Loucy (cell line): ENCODE results near the gene NLGN2.

Experiments
- EZH2phosphoT487 ChIP-seq: fragments of 200-600 bp; IDR thresholded peaks from 2 replicates; pipeline ENCODE4 v1.6.1; 2018; ENCODE audit warnings: antibody characterized with exemption, mild to moderate bottlenecking, moderate library complexity, borderline replicate concordance
- TF ChIP-seq, protein P1 (sequence below): fragments of 200-600 bp; sonication (generic); conservative IDR thresholded peaks from 2 replicates; pipeline ENCODE4 v1.5.1; 2014; ENCODE audit warnings: mild to moderate bottlenecking, antibody characterized with exemption, low read length

DNA sequence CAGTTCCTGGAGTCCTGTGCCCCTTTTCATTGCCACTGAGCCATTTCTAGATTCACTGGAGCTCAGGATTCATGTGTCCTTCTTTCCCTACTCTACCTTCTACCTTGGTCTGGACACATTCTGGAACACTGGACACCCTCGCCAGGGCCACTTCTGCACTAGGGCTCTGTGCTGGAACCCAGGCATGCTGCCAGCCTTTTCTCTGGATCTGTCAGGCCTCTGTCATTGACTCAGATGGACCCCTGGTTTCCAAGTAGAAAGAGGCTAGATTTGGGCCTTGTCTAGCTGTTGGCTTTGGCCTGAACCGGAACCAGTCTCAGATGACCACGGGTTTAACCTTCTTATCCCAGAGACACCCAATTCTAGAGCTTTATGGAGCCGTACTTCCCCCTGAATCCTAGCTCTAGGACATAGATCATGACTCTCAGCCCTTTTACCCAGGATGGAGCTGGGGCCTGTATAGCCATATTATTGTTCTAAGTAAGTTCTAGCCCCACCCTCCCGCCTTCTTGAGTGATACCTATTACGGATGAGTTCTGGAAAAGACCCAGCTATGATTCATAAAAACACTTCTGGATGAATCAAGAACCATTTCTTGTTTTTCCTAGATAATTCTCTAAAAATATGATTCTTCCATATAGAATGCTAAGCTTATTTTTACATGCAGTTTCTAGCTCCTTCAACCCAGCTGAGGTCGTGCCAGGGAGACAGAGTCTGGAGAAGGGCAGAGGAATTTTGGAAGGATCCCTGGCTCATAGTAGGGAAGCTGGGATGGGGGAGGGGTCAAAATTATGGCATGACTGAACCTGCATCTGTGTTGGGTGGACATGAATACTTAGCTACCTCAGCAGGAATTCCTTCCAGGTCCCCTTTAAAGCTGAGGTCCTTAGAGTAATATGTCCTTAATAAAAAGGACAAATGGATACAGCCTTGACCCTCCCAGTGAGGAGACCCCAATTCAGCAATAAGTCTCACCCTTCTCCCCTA, 36.1 kb downstream of the NLGN2 start:
- TF ChIP-seq, protein P1, sequence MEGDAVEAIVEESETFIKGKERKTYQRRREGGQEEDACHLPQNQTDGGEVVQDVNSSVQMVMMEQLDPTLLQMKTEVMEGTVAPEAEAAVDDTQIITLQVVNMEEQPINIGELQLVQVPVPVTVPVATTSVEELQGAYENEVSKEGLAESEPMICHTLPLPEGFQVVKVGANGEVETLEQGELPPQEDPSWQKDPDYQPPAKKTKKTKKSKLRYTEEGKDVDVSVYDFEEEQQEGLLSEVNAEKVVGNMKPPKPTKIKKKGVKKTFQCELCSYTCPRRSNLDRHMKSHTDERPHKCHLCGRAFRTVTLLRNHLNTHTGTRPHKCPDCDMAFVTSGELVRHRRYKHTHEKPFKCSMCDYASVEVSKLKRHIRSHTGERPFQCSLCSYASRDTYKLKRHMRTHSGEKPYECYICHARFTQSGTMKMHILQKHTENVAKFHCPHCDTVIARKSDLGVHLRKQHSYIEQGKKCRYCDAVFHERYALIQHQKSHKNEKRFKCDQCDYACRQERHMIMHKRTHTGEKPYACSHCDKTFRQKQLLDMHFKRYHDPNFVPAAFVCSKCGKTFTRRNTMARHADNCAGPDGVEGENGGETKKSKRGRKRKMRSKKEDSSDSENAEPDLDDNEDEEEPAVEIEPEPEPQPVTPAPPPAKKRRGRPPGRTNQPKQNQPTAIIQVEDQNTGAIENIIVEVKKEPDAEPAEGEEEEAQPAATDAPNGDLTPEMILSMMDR: no peak
- no peak for TF ChIP-seq EZH2phosphoT487
